ENCODE results near the gene ADD3. TPM values are rescaled to one million over a fixed set of nuclear protein-coding genes. Genes with fewer than 3 reads are reported as not detected.

Gene ADD3
- total and polyA plus RNA-seq, 10 of the 15 experiments (the other 5 are each of a cell fraction or from before 2014, with no cell fraction given) = 27.3 to 129 (median 67.8) TPM

GRCh38 chr10:110083884-110084283 is 76.1 kb downstream of the ADD3 start:
- no peak overlapping the region for H3K9ac ChIP-seq (ENCODE audit: control insufficient read depth, insufficient read depth, low read length)
- no peaks in the 10 kb centered on the region for H4K20me1 ChIP-seq (ENCODE audit: control insufficient read depth, insufficient read depth)
- FAIRE-seq (no peak), ATAC-seq (no peak), DNase-seq (ENCODE audit: low read depth, low spot score) (no peak)
- intact Hi-C loops (cut with micrococcal nuclease; ENCODE audit: unreplicated experiment) (loop anchor here (10.0 kb wide), 1 partner anchor 421 kb away; no protein-coding TSS in a partner anchor), in situ Hi-C loops (cut with MboI) (no loop called here)
- no peak overlapping the region for H3K4me2 ChIP-seq (ENCODE audit: control insufficient read depth, insufficient read depth)
- SMC1A ChIA-PET (ENCODE audit: uncharacterized antibody, unreplicated experiment) = interaction anchor here (0.8 to 9.3 kb wide), 16 partner anchors 11 to 200 kb away, joined by 3 to 172 read pairs (median 6); partner anchors contain the start of gene ADD3
- 0 out of 2 replicates have a peak overlapping the region, but pooled peaks have one; percentile 3 for H3K27ac ChIP-seq (ENCODE audit: control insufficient read depth, insufficient read depth)
- H2AFZ ChIP-seq (ENCODE audit: control insufficient read depth, low read depth, low read length) = no peak overlapping the region
- no peaks in the 10 kb centered on the region for H3K36me3 ChIP-seq (ENCODE audit: control insufficient read depth in 2 of 2, insufficient read depth in 2 of 2, low read length in 1 of 2)
- RAD21 ChIA-PET (ENCODE audit: unreplicated experiment) = interaction anchor here (0.7 to 9.5 kb wide), 12 partner anchors 10 to 200 kb away, joined by 3 to 128 read pairs (median 4); no protein-coding TSS in a partner anchor
- peaks cover 35% of the 10 kb centered on the region for H3K79me2 ChIP-seq (ENCODE audit: control insufficient read depth, insufficient read depth, low read length)
- no peaks in the 10 kb centered on the region for H3K27me3 ChIP-seq (replicated peaks in 1 of 2; ENCODE audit: control insufficient read depth in 2 of 2, insufficient read depth in 2 of 2, low read length in 1 of 2)
- CTCF ChIA-PET = interaction anchor here (0.8 to 3.7 kb wide), 7 partner anchors 9 to 127 kb away, joined by 3 to 16 read pairs (median 4); no protein-coding TSS in a partner anchor
- no peaks in the 10 kb centered on the region; the same call in 2 of the 3 replicates for H3K9me3 ChIP-seq (replicated peaks; ENCODE audit: control insufficient read depth, insufficient read depth, low read length)
- POLR2A ChIA-PET = interaction anchor here (0.7 to 5.0 kb wide), 5 partner anchors 10 to 77 kb away, joined by 3 to 44 read pairs (median 4); no protein-coding TSS in a partner anchor
- BruUV-seq (replicated peaks) = no TSS peak
- no peak overlapping the region for H3K4me3 ChIP-seq
- peaks cover 20% of the 10 kb centered on the region for H3K4me1 ChIP-seq (ENCODE audit: control insufficient read depth, insufficient read depth, low read length)
- TF ChIP-seq HCFC1 (IDR thresholded peaks at IDR 0.05; ENCODE audit: low read length) (no peak), FOXM1 (IDR thresholded peaks at IDR 0.05; ENCODE audit: low read depth, low read length) (no peak), RCOR1 (conservative IDR thresholded peaks at IDR 0.05; ENCODE audit: low read depth, low read length) (no peak), KAT2A (conservative IDR thresholded peaks at IDR 0.05; ENCODE audit: control insufficient read depth, low read depth, low read length) (no peak), RB1 (IDR thresholded peaks at IDR 0.05; ENCODE audit: borderline replicate concordance) (no peak), PKNOX1 (IDR thresholded peaks at IDR 0.05) (no peak), ZNF592 (IDR thresholded peaks at IDR 0.05) (no peak), CBFB (IDR thresholded peaks at IDR 0.05; ENCODE audit: low read depth) (no peak), USF1 (IDR thresholded peaks at IDR 0.05; ENCODE audit: borderline replicate concordance, extremely low read length, insufficient read depth, low read depth, low read length) (no peak), POU2F2 (IDR thresholded peaks at IDR 0.05; ENCODE audit: borderline replicate concordance, low read depth, low read length) (no peak), SUPT20H (IDR thresholded peaks at IDR 0.05; ENCODE audit: borderline replicate concordance, control insufficient read depth, low read depth, low read length) (no peak)
- TF ChIP-seq, protein P1, sequence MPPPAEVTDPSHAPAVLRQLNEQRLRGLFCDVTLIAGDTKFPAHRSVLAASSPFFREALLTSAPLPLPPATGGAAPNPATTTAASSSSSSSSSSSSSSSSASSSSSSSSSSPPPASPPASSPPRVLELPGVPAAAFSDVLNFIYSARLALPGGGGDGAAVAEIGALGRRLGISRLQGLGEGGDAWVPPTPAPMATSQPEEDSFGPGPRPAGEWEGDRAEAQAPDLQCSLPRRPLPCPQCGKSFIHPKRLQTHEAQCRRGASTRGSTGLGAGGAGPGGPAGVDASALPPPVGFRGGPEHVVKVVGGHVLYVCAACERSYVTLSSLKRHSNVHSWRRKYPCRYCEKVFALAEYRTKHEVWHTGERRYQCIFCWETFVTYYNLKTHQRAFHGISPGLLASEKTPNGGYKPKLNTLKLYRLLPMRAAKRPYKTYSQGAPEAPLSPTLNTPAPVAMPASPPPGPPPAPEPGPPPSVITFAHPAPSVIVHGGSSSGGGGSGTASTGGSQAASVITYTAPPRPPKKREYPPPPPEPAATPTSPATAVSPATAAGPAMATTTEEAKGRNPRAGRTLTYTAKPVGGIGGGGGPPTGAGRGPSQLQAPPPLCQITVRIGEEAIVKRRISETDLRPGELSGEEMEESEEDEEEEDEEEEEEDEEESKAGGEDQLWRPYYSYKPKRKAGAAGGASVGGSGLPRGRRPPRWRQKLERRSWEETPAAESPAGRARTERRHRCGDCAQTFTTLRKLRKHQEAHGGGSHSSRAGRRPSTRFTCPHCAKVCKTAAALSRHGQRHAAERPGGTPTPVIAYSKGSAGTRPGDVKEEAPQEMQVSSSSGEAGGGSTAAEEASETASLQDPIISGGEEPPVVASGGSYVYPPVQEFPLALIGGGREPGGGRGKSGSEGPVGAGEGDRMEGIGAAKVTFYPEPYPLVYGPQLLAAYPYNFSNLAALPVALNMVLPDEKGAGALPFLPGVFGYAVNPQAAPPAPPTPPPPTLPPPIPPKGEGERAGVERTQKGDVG (CRISPR knock-in tag; IDR thresholded peaks at IDR 0.05) = no peak

Measured in GM12878 (cell line).